ENCODE data around the gene GPR152. TPM values are rescaled to one million over a fixed set of nuclear protein-coding genes. Genes with fewer than 3 reads are reported as not detected.

GPR152 gene
- total and polyA plus RNA-seq, 2 donors (not counting 3 experiments of a cell fraction or from before 2014, with no cell fraction given): not detected

DNA sequence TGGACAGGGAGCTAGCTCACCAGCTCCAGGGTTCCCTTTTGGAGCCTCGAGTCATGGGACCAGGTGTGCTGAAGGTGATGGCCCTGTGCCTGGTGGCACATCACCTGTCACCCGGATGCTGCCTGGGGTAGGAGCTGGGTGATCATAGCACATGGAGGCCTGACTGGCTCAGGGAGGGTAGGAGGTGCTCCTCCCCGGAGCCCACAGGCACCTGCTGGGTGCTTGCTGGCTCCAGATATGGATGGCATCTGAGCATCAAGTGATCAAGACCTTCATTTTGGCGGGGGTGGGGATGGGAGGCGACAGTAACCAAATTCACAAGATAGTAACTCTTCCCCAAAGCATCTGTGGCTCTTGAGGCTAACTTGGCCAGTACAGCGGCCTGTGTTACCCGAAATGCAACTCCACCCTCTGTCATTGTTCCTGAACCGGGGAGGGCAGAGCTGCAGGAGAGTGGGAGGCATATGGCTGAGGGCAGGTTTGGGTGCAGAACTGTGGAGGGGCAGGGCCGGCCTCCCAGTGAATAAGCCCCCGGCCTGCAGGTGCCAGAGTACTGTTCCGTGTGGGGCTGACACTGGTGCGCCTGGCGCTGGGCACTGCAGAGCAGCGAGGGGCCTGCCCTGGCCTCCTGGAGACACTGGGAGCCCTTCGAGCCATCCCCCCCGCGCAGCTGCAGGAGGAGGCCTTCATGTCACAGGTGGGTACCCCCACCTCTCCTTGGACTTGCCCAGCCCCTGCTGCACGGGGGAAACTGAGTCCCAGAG, 43.9 kb downstream of the GPR152 start:
- H3K9me3 ChIP-seq (replicated peaks; ENCODE audit: control insufficient read depth, insufficient read depth, low read length): no peaks in the 10 kb centered on the region
- H3K4me1 ChIP-seq (ENCODE audit: control insufficient read depth, extremely low read depth, insufficient read depth, low read length): no peaks in the 10 kb centered on the region
- FAIRE-seq (no peak), DNase-seq (ENCODE audit: low read depth, low spot score) (no peak)
- H3K4me2 ChIP-seq (ENCODE audit: insufficient read depth, low read length): no peak overlapping the region
- POLR2A ChIA-PET: no interaction called here
- no peaks in the 10 kb centered on the region for H3K9me1 ChIP-seq (replicated peaks; ENCODE audit: control insufficient read depth, extremely low read depth, insufficient read depth, low read length)
- H3K79me2 ChIP-seq (ENCODE audit: control insufficient read depth, insufficient read depth, low read length): no peaks in the 10 kb centered on the region
- BruUV-seq (replicated peaks): no TSS peak
- no peak overlapping the region for H2AFZ ChIP-seq (ENCODE audit: low read depth, low read length)
- CTCF ChIA-PET: interaction anchor here (1.3 kb wide), 1 partner anchor 10 kb away, joined by 3 read pairs; no protein-coding TSS in a partner anchor
- dilution Hi-C loops (cut with MboI; ENCODE audit: extremely low pct_ligation_motif_present, low sequenced_read_pairs): no loop called here
- TF ChIP-seq JUN (IDR thresholded peaks at IDR 0.05; ENCODE audit: borderline replicate concordance, insufficient read depth, insufficient read length, low read depth) (no peak), FOS (IDR thresholded peaks at IDR 0.05; ENCODE audit: borderline replicate concordance, insufficient read depth, low read length) (no peak)
- no peak overlapping the region for H3K9ac ChIP-seq (replicated peaks; ENCODE audit: extremely low read depth, insufficient read depth, low read length)
- H3K27ac ChIP-seq (ENCODE audit: insufficient read depth, low read depth, low read length): no peak overlapping the region
- no peaks in the 10 kb centered on the region for H3K36me3 ChIP-seq (ENCODE audit: control insufficient read depth in 2 of 2, extremely low read depth in 1 of 2, insufficient read depth in 2 of 2, low read length in 2 of 2)
- intact Hi-C loops (cut with micrococcal nuclease): no loop called here
- no peaks in the 10 kb centered on the region for H4K20me1 ChIP-seq (replicated peaks; ENCODE audit: control insufficient read depth, extremely low read depth, insufficient read depth, low read length)
- H3K27me3 ChIP-seq (ENCODE audit: control insufficient read depth in 2 of 2, insufficient read depth in 2 of 2, low read length in 2 of 2): peaks cover 0 to 4% of the 10 kb centered on the region in 2 experiments
- H3K4me3 ChIP-seq (replicated peaks in 1 of 3; ENCODE audit: insufficient read depth in 1 of 3, low read depth in 1 of 3, low read length in 3 of 3): no peak overlapping the region

DNA sequence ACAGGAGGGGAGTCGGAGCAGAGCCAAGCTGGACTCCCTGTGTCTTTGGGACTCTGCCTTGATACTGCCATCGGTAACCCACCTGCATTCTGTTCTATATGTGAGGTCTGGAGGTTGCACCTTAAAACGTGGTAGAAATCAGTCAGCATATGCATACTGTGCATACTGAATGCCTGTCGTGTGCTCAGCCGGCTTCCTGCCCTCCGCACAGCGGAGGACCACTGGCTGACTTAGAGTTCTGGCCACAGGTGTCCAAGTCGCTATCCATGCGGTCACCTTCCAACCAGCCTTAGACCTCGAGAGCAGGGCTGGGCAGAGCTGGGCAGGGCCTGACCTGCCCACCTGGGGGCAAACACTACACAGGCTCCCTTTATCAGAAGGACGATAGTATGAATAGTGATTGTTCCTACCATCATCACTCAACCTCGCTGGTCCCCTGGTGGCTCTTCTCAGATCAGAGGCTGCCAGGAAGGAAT, 44.8 kb downstream of the GPR152 start:
- DNase-seq (ENCODE audit: low read depth, low spot score) (no peak), FAIRE-seq (no peak)
- H3K79me2 ChIP-seq (ENCODE audit: control insufficient read depth, insufficient read depth, low read length): no peaks in the 10 kb centered on the region
- H2AFZ ChIP-seq (ENCODE audit: low read depth, low read length): no peak overlapping the region
- H3K27me3 ChIP-seq (ENCODE audit: control insufficient read depth in 2 of 2, insufficient read depth in 2 of 2, low read length in 2 of 2): peaks cover 0 to 3% of the 10 kb centered on the region in 2 experiments
- H3K9me3 ChIP-seq (replicated peaks; ENCODE audit: control insufficient read depth, insufficient read depth, low read length): no peaks in the 10 kb centered on the region
- no peaks in the 10 kb centered on the region for H3K36me3 ChIP-seq (ENCODE audit: control insufficient read depth in 2 of 2, extremely low read depth in 1 of 2, insufficient read depth in 2 of 2, low read length in 2 of 2)
- ChIA-PET CTCF (interaction anchor here (1.0 to 1.3 kb wide), 2 partner anchors 10 to 13 kb away, joined by 3 read pairs; no protein-coding TSS in a partner anchor), POLR2A (no interaction called here)
- H3K4me1 ChIP-seq (ENCODE audit: control insufficient read depth, extremely low read depth, insufficient read depth, low read length): no peaks in the 10 kb centered on the region
- H3K9ac ChIP-seq (replicated peaks; ENCODE audit: extremely low read depth, insufficient read depth, low read length): no peak overlapping the region
- BruUV-seq (replicated peaks): no TSS peak
- intact Hi-C loops (cut with micrococcal nuclease) (no loop called here), dilution Hi-C loops (cut with MboI; ENCODE audit: extremely low pct_ligation_motif_present, low sequenced_read_pairs) (no loop called here)
- H3K9me1 ChIP-seq (replicated peaks; ENCODE audit: control insufficient read depth, extremely low read depth, insufficient read depth, low read length): no peaks in the 10 kb centered on the region
- no peak for TF ChIP-seq EZH2 (IDR thresholded peaks at IDR 0.05; ENCODE audit: borderline replicate concordance, low read depth, low read length, severe bottlenecking)
- no peak for TF ChIP-seq JUN (IDR thresholded peaks at IDR 0.05; ENCODE audit: borderline replicate concordance, insufficient read depth, insufficient read length, low read depth)
- TF ChIP-seq POLR2AphosphoS5 (IDR thresholded peaks at IDR 0.05; ENCODE audit: insufficient read depth, low read depth, low read length): no peak
- no peak for TF ChIP-seq POLR2A (IDR thresholded peaks at IDR 0.05; ENCODE audit: low read depth, low read length)
- no peak for TF ChIP-seq FOS (IDR thresholded peaks at IDR 0.05; ENCODE audit: borderline replicate concordance, insufficient read depth, low read length)
- no peak for TF ChIP-seq MYC (IDR thresholded peaks at IDR 0.05; ENCODE audit: low read depth, low read length)
- TF ChIP-seq, protein P1, sequence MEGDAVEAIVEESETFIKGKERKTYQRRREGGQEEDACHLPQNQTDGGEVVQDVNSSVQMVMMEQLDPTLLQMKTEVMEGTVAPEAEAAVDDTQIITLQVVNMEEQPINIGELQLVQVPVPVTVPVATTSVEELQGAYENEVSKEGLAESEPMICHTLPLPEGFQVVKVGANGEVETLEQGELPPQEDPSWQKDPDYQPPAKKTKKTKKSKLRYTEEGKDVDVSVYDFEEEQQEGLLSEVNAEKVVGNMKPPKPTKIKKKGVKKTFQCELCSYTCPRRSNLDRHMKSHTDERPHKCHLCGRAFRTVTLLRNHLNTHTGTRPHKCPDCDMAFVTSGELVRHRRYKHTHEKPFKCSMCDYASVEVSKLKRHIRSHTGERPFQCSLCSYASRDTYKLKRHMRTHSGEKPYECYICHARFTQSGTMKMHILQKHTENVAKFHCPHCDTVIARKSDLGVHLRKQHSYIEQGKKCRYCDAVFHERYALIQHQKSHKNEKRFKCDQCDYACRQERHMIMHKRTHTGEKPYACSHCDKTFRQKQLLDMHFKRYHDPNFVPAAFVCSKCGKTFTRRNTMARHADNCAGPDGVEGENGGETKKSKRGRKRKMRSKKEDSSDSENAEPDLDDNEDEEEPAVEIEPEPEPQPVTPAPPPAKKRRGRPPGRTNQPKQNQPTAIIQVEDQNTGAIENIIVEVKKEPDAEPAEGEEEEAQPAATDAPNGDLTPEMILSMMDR (IDR thresholded peaks at IDR 0.05; ENCODE audit: extremely low read depth in 1 of 2, insufficient read depth in 1 of 2, low read depth in 1 of 2, low read length in 2 of 2): no peak
- TF ChIP-seq, protein P2, sequence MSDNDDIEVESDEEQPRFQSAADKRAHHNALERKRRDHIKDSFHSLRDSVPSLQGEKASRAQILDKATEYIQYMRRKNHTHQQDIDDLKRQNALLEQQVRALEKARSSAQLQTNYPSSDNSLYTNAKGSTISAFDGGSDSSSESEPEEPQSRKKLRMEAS (IDR thresholded peaks at IDR 0.05; ENCODE audit: insufficient read depth, insufficient read length): no peak
- no peak for TF ChIP-seq GATA2 (IDR thresholded peaks at IDR 0.05; ENCODE audit: insufficient read depth, insufficient read length, low read depth, low read length)
- no peak overlapping the region for H3K4me3 ChIP-seq (replicated peaks in 1 of 3; ENCODE audit: insufficient read depth in 1 of 3, low read depth in 1 of 3, low read length in 3 of 3)
- no peaks in the 10 kb centered on the region for H4K20me1 ChIP-seq (replicated peaks; ENCODE audit: control insufficient read depth, extremely low read depth, insufficient read depth, low read length)
- no peak overlapping the region for H3K27ac ChIP-seq (ENCODE audit: insufficient read depth, low read depth, low read length)
- H3K4me2 ChIP-seq (ENCODE audit: insufficient read depth, low read length): no peak overlapping the region

All from endothelial cell of umbilical vein (primary cell).